Testis (tissue), 2 donors: ENCODE data around the gene SLC38A4.

Experiments used
- POLR2A ChIP-seq: fragments of 450-650 bp; IDR thresholded peaks from one replicate; pipeline ENCODE4 v1.6.1; 2017; ENCODE audit warnings: antibody characterized with exemption, mild to moderate bottlenecking, moderate library complexity
- TF ChIP-seq, protein P1 (sequence below), 3 experiments: fragments of 450-650 bp in 2 of 3; fragments of 200-600 bp in 1 of 3; sonication (generic) in 1 of 3; IDR thresholded peaks; one replicate each; pipeline ENCODE4 v1.5.1; 2016 to 2019; ENCODE audit warnings: antibody characterized with exemption in 3 of 3, mild to moderate bottlenecking in 2 of 3, moderate library complexity in 1 of 3

DNA sequence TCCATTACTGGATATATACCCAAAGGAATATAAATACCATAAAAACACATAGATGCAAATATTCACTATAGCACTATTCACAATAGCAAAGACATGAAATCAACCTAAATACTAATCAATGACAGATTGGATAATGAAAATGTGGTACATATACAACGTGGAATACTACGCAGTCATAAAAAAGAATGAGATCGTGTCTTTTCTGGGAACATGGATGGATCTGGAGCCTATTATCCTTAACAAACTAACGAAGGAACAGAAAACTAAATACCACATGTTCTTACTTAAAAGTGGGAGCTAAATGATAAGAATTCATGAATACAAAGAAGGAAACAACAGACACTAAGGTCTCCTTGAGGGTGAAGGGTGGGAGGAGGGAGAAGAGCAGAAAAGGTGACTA lies 76.5 kb downstream of the SLC38A4 start:
- TF ChIP-seq POLR2A = no peak
- TF ChIP-seq, protein P1, sequence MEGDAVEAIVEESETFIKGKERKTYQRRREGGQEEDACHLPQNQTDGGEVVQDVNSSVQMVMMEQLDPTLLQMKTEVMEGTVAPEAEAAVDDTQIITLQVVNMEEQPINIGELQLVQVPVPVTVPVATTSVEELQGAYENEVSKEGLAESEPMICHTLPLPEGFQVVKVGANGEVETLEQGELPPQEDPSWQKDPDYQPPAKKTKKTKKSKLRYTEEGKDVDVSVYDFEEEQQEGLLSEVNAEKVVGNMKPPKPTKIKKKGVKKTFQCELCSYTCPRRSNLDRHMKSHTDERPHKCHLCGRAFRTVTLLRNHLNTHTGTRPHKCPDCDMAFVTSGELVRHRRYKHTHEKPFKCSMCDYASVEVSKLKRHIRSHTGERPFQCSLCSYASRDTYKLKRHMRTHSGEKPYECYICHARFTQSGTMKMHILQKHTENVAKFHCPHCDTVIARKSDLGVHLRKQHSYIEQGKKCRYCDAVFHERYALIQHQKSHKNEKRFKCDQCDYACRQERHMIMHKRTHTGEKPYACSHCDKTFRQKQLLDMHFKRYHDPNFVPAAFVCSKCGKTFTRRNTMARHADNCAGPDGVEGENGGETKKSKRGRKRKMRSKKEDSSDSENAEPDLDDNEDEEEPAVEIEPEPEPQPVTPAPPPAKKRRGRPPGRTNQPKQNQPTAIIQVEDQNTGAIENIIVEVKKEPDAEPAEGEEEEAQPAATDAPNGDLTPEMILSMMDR (IDR thresholded peaks at IDR 0.05) = no peak
